ENCODE data around the gene ASNSD1. TPM values are rescaled to one million over a fixed set of nuclear protein-coding genes. Genes with fewer than 3 reads are reported as not detected.
A peak's percentile ranks its signal among the peaks of the same experiment; 100 is the strongest.

Gene ASNSD1
- total RNA-seq, 1 donor from 2014 or later: 31.7 TPM

DNA sequence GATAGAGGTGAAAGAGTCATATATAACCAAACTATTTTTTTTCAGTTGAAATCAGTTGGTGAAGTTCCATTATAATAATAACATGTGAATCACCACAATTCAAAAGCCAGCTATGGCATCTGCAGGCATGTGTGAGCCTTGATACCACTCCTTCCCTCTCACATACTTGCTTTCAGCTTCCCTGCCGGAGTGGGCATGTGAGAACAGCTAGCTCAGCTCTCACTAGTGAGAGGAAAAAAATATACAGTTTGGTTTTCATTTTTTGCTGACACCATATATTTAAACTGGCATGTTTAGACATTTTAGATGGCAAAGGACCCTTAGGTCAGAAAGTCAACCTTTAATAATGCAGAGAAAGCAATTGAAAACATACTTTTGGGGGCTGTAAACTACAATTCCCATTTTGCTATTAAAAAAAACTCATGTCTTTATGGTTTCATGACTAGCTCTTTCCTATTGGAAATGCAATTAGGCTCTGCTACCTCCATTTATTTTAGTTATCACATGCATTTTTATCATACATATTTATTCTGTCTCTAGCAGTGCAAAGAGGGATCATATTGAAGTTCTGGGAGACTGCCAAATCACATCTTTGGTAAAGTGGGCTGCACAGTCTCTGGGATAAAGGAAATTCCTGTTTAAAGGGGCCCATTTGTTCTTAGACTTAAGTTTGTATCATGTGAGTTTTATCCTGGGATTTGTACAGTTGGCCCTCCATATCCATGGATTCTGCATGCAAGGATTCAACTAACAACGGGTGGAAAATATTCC lies 47.4 kb upstream of the ASNSD1 start:
- no peaks in the 10 kb centered on the region for H4K20me1 ChIP-seq (ENCODE audit: insufficient read depth, low read length)
- Mint-ChIP-seq H3K4me1 (ENCODE audit: low read depth, unreplicated experiment) (peaks cover 15% of the 10 kb centered on the region), H3K27me3 (ENCODE audit: low read depth, unreplicated experiment) (peaks cover 4% of the 10 kb centered on the region), H3K4me3 (ENCODE audit: unreplicated experiment) (no peak overlapping the region), H3K9me3 (ENCODE audit: unreplicated experiment) (no peaks in the 10 kb centered on the region), H3K27ac (ENCODE audit: unreplicated experiment) (peak overlapping the region; percentile 43), H3K36me3 (ENCODE audit: low read depth, unreplicated experiment) (no peaks in the 10 kb centered on the region)
- no peak for TF ChIP-seq EZH2 (IDR thresholded peaks at IDR 0.05; ENCODE audit: insufficient read depth, low read length)
- TF ChIP-seq, protein P1, sequence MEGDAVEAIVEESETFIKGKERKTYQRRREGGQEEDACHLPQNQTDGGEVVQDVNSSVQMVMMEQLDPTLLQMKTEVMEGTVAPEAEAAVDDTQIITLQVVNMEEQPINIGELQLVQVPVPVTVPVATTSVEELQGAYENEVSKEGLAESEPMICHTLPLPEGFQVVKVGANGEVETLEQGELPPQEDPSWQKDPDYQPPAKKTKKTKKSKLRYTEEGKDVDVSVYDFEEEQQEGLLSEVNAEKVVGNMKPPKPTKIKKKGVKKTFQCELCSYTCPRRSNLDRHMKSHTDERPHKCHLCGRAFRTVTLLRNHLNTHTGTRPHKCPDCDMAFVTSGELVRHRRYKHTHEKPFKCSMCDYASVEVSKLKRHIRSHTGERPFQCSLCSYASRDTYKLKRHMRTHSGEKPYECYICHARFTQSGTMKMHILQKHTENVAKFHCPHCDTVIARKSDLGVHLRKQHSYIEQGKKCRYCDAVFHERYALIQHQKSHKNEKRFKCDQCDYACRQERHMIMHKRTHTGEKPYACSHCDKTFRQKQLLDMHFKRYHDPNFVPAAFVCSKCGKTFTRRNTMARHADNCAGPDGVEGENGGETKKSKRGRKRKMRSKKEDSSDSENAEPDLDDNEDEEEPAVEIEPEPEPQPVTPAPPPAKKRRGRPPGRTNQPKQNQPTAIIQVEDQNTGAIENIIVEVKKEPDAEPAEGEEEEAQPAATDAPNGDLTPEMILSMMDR (IDR thresholded peaks at IDR 0.05; ENCODE audit: insufficient read depth, low read depth, low read length): no peak
- no peaks in the 10 kb centered on the region for H3K36me3 ChIP-seq (ENCODE audit: insufficient read depth, low read length)
- no peak overlapping the region for H2AFZ ChIP-seq (ENCODE audit: low read depth, low read length)
- H3K79me2 ChIP-seq (ENCODE audit: insufficient read depth, low read length): no peaks in the 10 kb centered on the region
- FAIRE-seq (no peak), DNase-seq (ENCODE audit: low read depth) (peak; percentile 54)
- no peaks in the 10 kb centered on the region for H3K27me3 ChIP-seq (ENCODE audit: insufficient read depth, low read length)
- peak overlapping the region; percentile 75 for H3K27ac ChIP-seq (ENCODE audit: low read depth, low read length)
- no peaks in the 10 kb centered on the region for H3K9me3 ChIP-seq (ENCODE audit: insufficient read depth, low read depth, low read length)
- peak overlapping the region; percentile 43 for H3K4me3 ChIP-seq (ENCODE audit: insufficient read depth, low read depth, low read length)
- H3K4me2 ChIP-seq (ENCODE audit: low read length): peak overlapping the region; percentile 81
- peaks cover 8% of the 10 kb centered on the region for H3K4me1 ChIP-seq (ENCODE audit: insufficient read depth, low read length)
- peak overlapping the region; percentile 75 for H3K9ac ChIP-seq (ENCODE audit: low read length)

DNA sequence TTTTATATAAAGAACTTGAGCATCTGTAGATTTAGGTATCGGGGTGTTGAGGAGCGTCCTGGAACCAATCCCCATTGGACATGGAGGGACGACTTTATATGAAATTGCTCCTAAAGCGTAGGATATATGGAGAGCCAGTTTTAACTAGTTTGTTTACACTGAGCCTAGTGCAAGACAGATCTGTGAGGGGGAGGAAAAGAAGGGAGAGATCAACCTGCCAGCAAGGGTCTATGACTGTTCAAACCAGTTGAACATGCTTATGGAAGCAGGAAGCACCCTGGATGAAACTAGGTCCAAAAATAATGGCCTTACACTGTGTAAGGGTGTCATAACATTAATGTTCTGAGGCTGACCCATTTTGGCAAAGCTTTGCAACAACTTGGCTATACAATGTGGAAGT lies 46.7 kb upstream of the ASNSD1 start:
- no peak overlapping the region for H3K27ac ChIP-seq (ENCODE audit: low read depth, low read length)
- DNase-seq (ENCODE audit: low read depth) (no peak), FAIRE-seq (no peak)
- H3K36me3 ChIP-seq (ENCODE audit: insufficient read depth, low read length): no peaks in the 10 kb centered on the region
- H3K4me1 ChIP-seq (ENCODE audit: insufficient read depth, low read length): peaks cover 8% of the 10 kb centered on the region
- no peaks in the 10 kb centered on the region for H3K9me3 ChIP-seq (ENCODE audit: insufficient read depth, low read depth, low read length)
- peaks cover 4% of the 10 kb centered on the region for H3K27me3 Mint-ChIP-seq (ENCODE audit: low read depth, unreplicated experiment)
- H3K4me2 ChIP-seq (ENCODE audit: low read length): no peak overlapping the region
- TF ChIP-seq, protein P1 (IDR thresholded peaks at IDR 0.05; ENCODE audit: insufficient read depth, low read depth, low read length): no peak
- TF ChIP-seq EZH2 (IDR thresholded peaks at IDR 0.05; ENCODE audit: insufficient read depth, low read length): no peak
- H3K9ac ChIP-seq (ENCODE audit: low read length): no peak overlapping the region
- H3K79me2 ChIP-seq (ENCODE audit: insufficient read depth, low read length): no peaks in the 10 kb centered on the region
- no peaks in the 10 kb centered on the region for H4K20me1 ChIP-seq (ENCODE audit: insufficient read depth, low read length)
- no peak overlapping the region for H2AFZ ChIP-seq (ENCODE audit: low read depth, low read length)
- H3K4me1 Mint-ChIP-seq (ENCODE audit: low read depth, unreplicated experiment): peaks cover 15% of the 10 kb centered on the region
- no peak overlapping the region for H3K4me3 ChIP-seq (ENCODE audit: insufficient read depth, low read depth, low read length)
- no peaks in the 10 kb centered on the region for H3K9me3 Mint-ChIP-seq (ENCODE audit: unreplicated experiment)
- H3K36me3 Mint-ChIP-seq (ENCODE audit: low read depth, unreplicated experiment): no peaks in the 10 kb centered on the region
- no peak overlapping the region for H3K4me3 Mint-ChIP-seq (ENCODE audit: unreplicated experiment)
- H3K27ac Mint-ChIP-seq (ENCODE audit: unreplicated experiment): no peak overlapping the region
- no peaks in the 10 kb centered on the region for H3K27me3 ChIP-seq (ENCODE audit: insufficient read depth, low read length)

DNA sequence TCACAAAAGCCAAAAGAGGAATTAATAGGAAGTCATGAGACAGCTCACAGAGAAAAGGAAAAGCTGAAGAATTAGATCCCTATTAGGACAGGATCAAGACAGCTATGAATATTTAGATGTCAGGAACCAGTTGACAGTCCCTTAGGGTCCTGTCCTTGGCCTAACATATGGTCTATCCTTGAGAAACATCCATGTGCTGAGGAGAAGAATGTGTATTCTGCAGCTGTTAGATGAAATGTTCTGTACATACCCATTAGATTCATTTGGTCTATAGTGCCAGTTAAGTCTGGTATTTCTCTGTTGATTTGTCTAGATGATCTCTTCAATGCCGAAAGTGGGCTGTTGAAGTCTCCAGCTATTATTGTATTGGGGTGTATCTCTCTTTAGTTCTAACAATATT lies 43.1 kb upstream of the ASNSD1 start:
- no peaks in the 10 kb centered on the region for H3K36me3 Mint-ChIP-seq (ENCODE audit: low read depth, unreplicated experiment)
- no peaks in the 10 kb centered on the region for H3K9me3 ChIP-seq (ENCODE audit: insufficient read depth, low read depth, low read length)
- no peak overlapping the region for H3K4me3 ChIP-seq (ENCODE audit: insufficient read depth, low read depth, low read length)
- no peak overlapping the region for H3K27ac Mint-ChIP-seq (ENCODE audit: unreplicated experiment)
- H3K4me1 Mint-ChIP-seq (ENCODE audit: low read depth, unreplicated experiment): peaks cover 9% of the 10 kb centered on the region
- H3K27me3 ChIP-seq (ENCODE audit: insufficient read depth, low read length): no peaks in the 10 kb centered on the region
- peaks cover 4% of the 10 kb centered on the region for H3K27me3 Mint-ChIP-seq (ENCODE audit: low read depth, unreplicated experiment)
- FAIRE-seq (no peak), DNase-seq (ENCODE audit: low read depth) (no peak)
- H3K4me3 Mint-ChIP-seq (ENCODE audit: unreplicated experiment): no peak overlapping the region
- no peak overlapping the region for H3K27ac ChIP-seq (ENCODE audit: low read depth, low read length)
- TF ChIP-seq, protein P1 (IDR thresholded peaks at IDR 0.05; ENCODE audit: insufficient read depth, low read depth, low read length): no peak
- no peak for TF ChIP-seq EZH2 (IDR thresholded peaks at IDR 0.05; ENCODE audit: insufficient read depth, low read length)
- H3K4me2 ChIP-seq (ENCODE audit: low read length): no peak overlapping the region
- H3K9ac ChIP-seq (ENCODE audit: low read length): no peak overlapping the region
- H3K9me3 Mint-ChIP-seq (ENCODE audit: unreplicated experiment): no peaks in the 10 kb centered on the region
- H3K79me2 ChIP-seq (ENCODE audit: insufficient read depth, low read length): no peaks in the 10 kb centered on the region
- no peak overlapping the region for H2AFZ ChIP-seq (ENCODE audit: low read depth, low read length)
- H4K20me1 ChIP-seq (ENCODE audit: insufficient read depth, low read length): no peaks in the 10 kb centered on the region
- no peaks in the 10 kb centered on the region for H3K36me3 ChIP-seq (ENCODE audit: insufficient read depth, low read length)
- no peaks in the 10 kb centered on the region for H3K4me1 ChIP-seq (ENCODE audit: insufficient read depth, low read length)

Measured in astrocyte (in vitro differentiated cells and primary cell).